Naive thymus-derived CD4-positive, alpha-beta T cell (primary cell): ENCODE results near the gene SFN. TPM values are rescaled to one million over a fixed set of nuclear protein-coding genes. Genes with fewer than 3 reads are reported as not detected.

ENCODE experiments used
- ATAC-seq: fragments of 150-1000 bp; cut with Tn5 transposase; 2 replicates; pipeline ENCODE4 v1.10.0; 2021; ENCODE audit warnings: mild to moderate bottlenecking, moderate library complexity
- CTCF ChIA-PET: fragments of 350-600 bp; sonication (Branson Sonifier 250); formaldehyde crosslinking; loops from one replicate; lab custom pipeline; 2021; ENCODE audit warnings: antibody characterized with exemption; lab: Charles Lee
- POLR2A ChIA-PET: fragments of 350-600 bp; sonication (Branson Sonifier 250); formaldehyde crosslinking; loops from one replicate; lab custom pipeline; 2021; ENCODE audit warnings: antibody characterized with exemption, inconsistent platforms; lab: Charles Lee
- DNase-seq, 9 donors: peaks; one replicate each; pipeline versions ENCODE4 v3.0.0 to v3.0.0-alpha.2; 2020 to 2022; ENCODE audit warnings: mixed read lengths in 1 of 9
- H3K27ac ChIP-seq: one replicate; pipeline ENCODE4 v1.7.0; 2013; ENCODE audit warnings: mild to moderate bottlenecking, low read depth, low read length, moderate library complexity
- H3K27me3 ChIP-seq, 2 donors: one replicate each; pipeline ENCODE4 v1.7.0; 2013; ENCODE audit warnings: low read length in 2 of 2, mild to moderate bottlenecking in 2 of 2, moderate library complexity in 2 of 2; ENCODE audit not compliant: control insufficient read depth in 2 of 2, insufficient read depth in 2 of 2
- H3K36me3 ChIP-seq, 3 experiments: 1 replicate in 2 of 3; 2 replicates in 1 of 3; pipeline ENCODE4 v1.7.0; 2013; ENCODE audit warnings: low read length in 3 of 3, mild to moderate bottlenecking in 3 of 3, moderate library complexity in 1 of 3; ENCODE audit not compliant: insufficient read depth in 3 of 3, control insufficient read depth in 2 of 3
- H3K4me1 ChIP-seq, 2 donors: one replicate each; pipeline ENCODE4 v1.7.0; 2013; ENCODE audit warnings: low read length in 2 of 2, mild to moderate bottlenecking in 2 of 2, moderate library complexity in 1 of 2; ENCODE audit not compliant: control insufficient read depth in 2 of 2, insufficient read depth in 2 of 2
- H3K4me3 ChIP-seq: 2 replicates; pipeline ENCODE4 v1.7.0; 2013; ENCODE audit warnings: mild to moderate bottlenecking, low read length
- H3K9me3 ChIP-seq, 3 experiments: 1 replicate in 2 of 3; 2 replicates in 1 of 3; pipeline ENCODE4 v1.7.0; 2013; ENCODE audit warnings: low read length in 3 of 3; ENCODE audit not compliant: control insufficient read depth in 2 of 3
- H3K27ac Mint-ChIP-seq, 9 donors: one replicate each; pipeline ENCODE4 v1.8.0; 2020 to 2022; ENCODE audit warnings: mixed read lengths in 9 of 9, mild to moderate bottlenecking in 8 of 9, moderate library complexity in 5 of 9, inconsistent platforms in 2 of 9
- H3K27me3 Mint-ChIP-seq, 5 donors: one replicate each; pipeline ENCODE4 v1.8.0; 2021 to 2022; ENCODE audit warnings: mixed read lengths in 5 of 5, mild to moderate bottlenecking in 1 of 5
- H3K36me3 Mint-ChIP-seq, 5 donors: one replicate each; pipeline ENCODE4 v1.8.0; 2020 to 2022; ENCODE audit warnings: mixed read lengths in 5 of 5, mild to moderate bottlenecking in 3 of 5, inconsistent platforms in 1 of 5
- H3K4me1 Mint-ChIP-seq, 7 donors: one replicate each; pipeline ENCODE4 v1.8.0; 2020 to 2022; ENCODE audit warnings: mixed read lengths in 7 of 7, mild to moderate bottlenecking in 3 of 7, inconsistent platforms in 1 of 7
- H3K4me3 Mint-ChIP-seq, 10 donors: one replicate each; pipeline ENCODE4 v1.8.0; 2020 to 2022; ENCODE audit warnings: mild to moderate bottlenecking in 10 of 10, mixed read lengths in 10 of 10, moderate library complexity in 6 of 10, inconsistent platforms in 2 of 10
- H3K9me3 Mint-ChIP-seq, 11 donors: one replicate each; pipeline ENCODE4 v1.8.0; 2020 to 2022; ENCODE audit warnings: mixed read lengths in 11 of 11, mild to moderate bottlenecking in 4 of 11, inconsistent platforms in 1 of 11, moderate library complexity in 1 of 11
- intact Hi-C, 2 donors: fragments of 100-400 bp; cut with micrococcal nuclease; formaldehyde crosslinking; loops; one replicate each; pipeline ENCODE4 v1.15.1; 2023
- polyA plus RNA-seq, 2 donors: library from polyadenylated mRNA; unstranded; fragments of 300-500 nt; fragmentation: Illumina TruSeq; gene quantifications; one replicate each; pipeline ENCODE4 v1.2.3, GENCODE V29; 2021
- total RNA-seq, 6 experiments: library from RNA in 5 of 6; stranded (reverse) in 5 of 6; gene quantifications; 1 replicate in 5 of 6; 2 replicates in 1 of 6; pipeline ENCODE4 v1.2.3 and lab custom pipeline; 2021 to 2026

SFN gene
- total and polyA plus RNA-seq, 7 experiments from 2014 or later: 0.74 to 1.9 (median 1.4) TPM; not detected in 2

- Histone ChIP-seq H3K4me1 (peaks cover 7% of the 10 kb centered on the region in 2 donors), H3K27me3 (no peaks in the 10 kb centered on the region), H3K36me3 (peaks cover 19 to 73% (median 28%) of the 10 kb centered on the region in 3 experiments), H3K27ac (no peak overlapping the region), H3K9me3 (no peaks in the 10 kb centered on the region), H3K4me3 (no peak overlapping the region)
- ChIA-PET CTCF (interaction anchor here (0.6 to 1.4 kb wide), 11 partner anchors 8 to 436 kb away, joined by 3 to 8 read pairs (median 4); no protein-coding TSS in a partner anchor), POLR2A (interaction anchor here (0.6 to 2.3 kb wide), 3 partner anchors 13 to 336 kb away, joined by 3 to 8 read pairs (median 3); partner anchors contain the start of gene GPATCH3)
- intact Hi-C loops: no loop called here
- no peaks in the 10 kb centered on the region for H3K27me3 Mint-ChIP-seq
- peak overlapping the region; percentile 10 to 75 (median 52) for H3K4me3 Mint-ChIP-seq
- H3K27ac Mint-ChIP-seq: peak overlapping the region in 7 of 9 donors; percentile 35 to 83 (median 59)
- no peaks in the 10 kb centered on the region for H3K9me3 Mint-ChIP-seq
- ATAC-seq: no peak
- H3K4me1 Mint-ChIP-seq: peaks cover 22 to 49% (median 36%) of the 10 kb centered on the region in 7 donors
- H3K36me3 Mint-ChIP-seq: peaks cover 9 to 44% (median 33%) of the 10 kb centered on the region in 5 donors
- DNase-seq: peak in 4 of 9 donors; percentile 9 to 27 (median 18)
Observed at GRCh38 chr1:26887125-26887524, 24.2 kb downstream of the SFN start.

- no peaks in the 10 kb centered on the region for H3K9me3 Mint-ChIP-seq
- H3K9me3 ChIP-seq: no peaks in the 10 kb centered on the region
- peaks cover 18 to 40% (median 35%) of the 10 kb centered on the region in 7 donors for H3K4me1 Mint-ChIP-seq
- CTCF ChIA-PET: interaction anchor here (0.6 to 1.5 kb wide), 6 partner anchors 10 to 534 kb away, joined by 3 to 6 read pairs (median 4); no protein-coding TSS in a partner anchor
- H3K4me3 ChIP-seq: no peak overlapping the region
- DNase-seq: no peak
- peak overlapping the region; percentile 37 for H3K27ac ChIP-seq
- H3K27me3 ChIP-seq: no peaks in the 10 kb centered on the region
- intact Hi-C loops: no loop called here
- H3K4me3 Mint-ChIP-seq: peak overlapping the region; percentile 89 to 98 (median 94)
- peaks cover 7% of the 10 kb centered on the region in 2 donors for H3K4me1 ChIP-seq
- POLR2A ChIA-PET: interaction anchor here (0.6 to 2.3 kb wide), 4 partner anchors 11 to 1420 kb away, joined by 3 to 8 read pairs (median 4); partner anchors contain the start of gene GPATCH3
- no peaks in the 10 kb centered on the region for H3K27me3 Mint-ChIP-seq
- peaks cover 19 to 73% (median 20%) of the 10 kb centered on the region in 3 experiments for H3K36me3 ChIP-seq
- ATAC-seq: no peak
- peaks cover 15 to 38% (median 29%) of the 10 kb centered on the region in 5 donors for H3K36me3 Mint-ChIP-seq
- peak overlapping the region in 7 of 9 donors; percentile 55 to 96 (median 95) for H3K27ac Mint-ChIP-seq
Observed at GRCh38 chr1:26888231-26888630, 25.3 kb downstream of the SFN start.

- Mint-ChIP-seq H3K27ac (peak within 1 kb of the TSS; percentile 93 to 96 (median 95)), H3K36me3 (peaks cover 18 to 37% (median 26%) of the 10 kb centered on the region in 5 donors), H3K4me3 (peak within 1 kb of the TSS; percentile 89 to 98 (median 94)), H3K4me1 (peaks cover 22 to 43% (median 35%) of the 10 kb centered on the region in 7 donors), H3K27me3 (no peaks in the 10 kb centered on the region), H3K9me3 (no peaks in the 10 kb centered on the region)
- Histone ChIP-seq H3K27me3 (no peaks in the 10 kb centered on the region), H3K4me1 (peaks cover 7% of the 10 kb centered on the region in 2 donors), H3K9me3 (no peaks in the 10 kb centered on the region), H3K36me3 (peaks cover 14 to 73% (median 16%) of the 10 kb centered on the region in 3 experiments), H3K27ac (peak within 1 kb of the TSS; percentile 94), H3K4me3 (peak within 1 kb of the TSS; percentile 98)
- DNase-seq: peak; percentile 49 to 78 (median 73)
- ChIA-PET POLR2A (interaction anchor here (0.6 to 2.9 kb wide), 19 partner anchors 10 to 418 kb away, joined by 3 to 74 read pairs (median 4); partner anchors contain the start of genes GPATCH3, HMGN2, KDF1 and NUDC), CTCF (interaction anchor here (0.5 to 1.3 kb wide), 4 partner anchors 10 to 142 kb away, joined by 3 to 5 read pairs (median 4); partner anchors contain the start of gene GPATCH3)
- peak; percentile 97 for ATAC-seq
- intact Hi-C loops: loop anchor here (1.0 to 2.0 kb wide), 4 partner anchors 10 to 63 kb away; partner anchors contain the start of genes GPATCH3 (in 2 of the 2), NUDC (in 2 of the 2) and ZDHHC18 (in 1 of the 2)
Observed at GRCh38 chr1:26889551-26890466, 26.9 kb downstream of the SFN start, which contains the start of gene GPN2. GPN2 (minus strand) TSS chr1:26890283; CDS start chr1:26890096, 187 bp downstream.

- no peaks in the 10 kb centered on the region for H3K9me3 Mint-ChIP-seq
- Histone ChIP-seq H3K4me3 (peak overlapping the region; percentile 98), H3K27me3 (no peaks in the 10 kb centered on the region), H3K36me3 (peaks cover 9 to 73% (median 15%) of the 10 kb centered on the region in 3 experiments), H3K9me3 (no peaks in the 10 kb centered on the region), H3K27ac (peak overlapping the region; percentile 94), H3K4me1 (peaks cover 7% of the 10 kb centered on the region in 2 donors)
- peaks cover 15 to 34% (median 21%) of the 10 kb centered on the region in 5 donors for H3K36me3 Mint-ChIP-seq
- POLR2A ChIA-PET: interaction anchor here (0.6 to 2.9 kb wide), 17 partner anchors 10 to 419 kb away, joined by 3 to 74 read pairs (median 4); partner anchors contain the start of genes GPATCH3, HMGN2, KDF1 and NUDC
- peak; percentile 53 for ATAC-seq
- H3K27ac Mint-ChIP-seq: peak overlapping the region; percentile 93 to 96 (median 95)
- intact Hi-C loops: loop anchor here (1.0 to 2.0 kb wide), 4 partner anchors 10 to 64 kb away; partner anchors contain the start of genes GPATCH3 (in 2 of the 2), NUDC (in 2 of the 2) and ZDHHC18 (in 1 of the 2)
- no peaks in the 10 kb centered on the region for H3K27me3 Mint-ChIP-seq
- H3K4me3 Mint-ChIP-seq: peak overlapping the region; percentile 89 to 98 (median 94)
- peaks cover 23 to 42% (median 31%) of the 10 kb centered on the region in 7 donors for H3K4me1 Mint-ChIP-seq
- DNase-seq: no peak
- CTCF ChIA-PET: interaction anchor here (1.3 kb wide), 2 partner anchors 9 to 11 kb away, joined by 4 to 5 read pairs; partner anchors contain the start of gene GPATCH3
Observed at GRCh38 chr1:26890467-26890796, 27.5 kb downstream of the SFN start.

GRCh38 chr1:26894263-26894662 lies 31.3 kb downstream of the SFN start:
- intact Hi-C loops: no loop called here
- Histone ChIP-seq H3K36me3 (peaks cover 0 to 63% (median 8%) of the 10 kb centered on the region in 3 experiments), H3K27ac (no peak overlapping the region), H3K4me1 (peaks cover 6 to 9% of the 10 kb centered on the region in 2 donors), H3K9me3 (no peaks in the 10 kb centered on the region), H3K27me3 (no peaks in the 10 kb centered on the region), H3K4me3 (no peak overlapping the region)
- Mint-ChIP-seq H3K4me1 (peaks cover 25 to 40% (median 32%) of the 10 kb centered on the region in 7 donors), H3K9me3 (no peaks in the 10 kb centered on the region), H3K36me3 (peaks cover 14 to 24% (median 16%) of the 10 kb centered on the region in 5 donors), H3K27me3 (no peaks in the 10 kb centered on the region), H3K4me3 (peak overlapping the region in 2 of 10 donors; percentile 6 to 34), H3K27ac (peak overlapping the region in 1 of 9 donors; percentile 44)
- ATAC-seq (no peak), DNase-seq (no peak)
- ChIA-PET CTCF (no interaction called here), POLR2A (no interaction called here)
